Cardiac septum (tissue), 1 donor: Measurements from ENCODE around the gene RTN4R. TPM values are rescaled to one million over a fixed set of nuclear protein-coding genes. Genes with fewer than 3 reads are reported as not detected.
"Not testable (repeated sequence)": the region's sequence is repeated elsewhere in the genome, so short reads cannot be mapped to it uniquely, and the experiment has no call there.

Experiments
- DNase-seq: peaks from one replicate; pipeline ENCODE4 v3.0.0-alpha.2; 2020; ENCODE audit warnings: low spot score
- intact Hi-C: fragments of 100-400 bp; cut with DNase I; formaldehyde crosslinking; loops from one replicate; pipeline ENCODE4 v1.14.0; 2022
- total RNA-seq: library from RNA; stranded (reverse); fragmentation: NEBNext Ultra II Directional; extraction: Animal tissue kit (Norgen Biotek cat#: 25700); gene quantifications from one replicate; pipeline ENCODE4 v1.2.1, GENCODE V29; 2021
- donor health status: DM: no; HTN: no; CAD: no.

The RTN4R gene
- total RNA-seq, 1 donor from 2014 or later: 1.0 TPM

GRCh38 chr22:20306646-20307447 is 38.7 kb upstream of the RTN4R start:
- DNase-seq: peak; percentile 56
- intact Hi-C loops: not testable (repeated sequence)

GRCh38 chr22:20305894-20306645 is 38.0 kb upstream of the RTN4R start:
- intact Hi-C loops: no loop called here
- DNase-seq: no peak

- DNase-seq, intact Hi-C loops: not testable (repeated sequence)
Measured at GRCh38 chr22:20305230-20305893, 37.2 kb upstream of the RTN4R start.

- intact Hi-C loops: no loop called here
- DNase-seq: no peak
Measured at GRCh38 chr22:20304646-20305045, 36.5 kb upstream of the RTN4R start.

GRCh38 chr22:20303229-20303534 is 35.1 kb upstream of the RTN4R start:
- DNase-seq, intact Hi-C loops: not testable (repeated sequence)

GRCh38 chr22:20302438-20303228 is 34.5 kb upstream of the RTN4R start:
- DNase-seq: no peak
- intact Hi-C loops: no loop called here

GRCh38 chr22:20299746-20300136 is 31.6 kb upstream of the RTN4R start:
- no peak for DNase-seq
- intact Hi-C loops: no loop called here

GRCh38 chr22:20298803-20299745 is 31.0 kb upstream of the RTN4R start:
- intact Hi-C loops: no loop called here
- DNase-seq: peak; percentile 85

- intact Hi-C loops: no loop called here
- DNase-seq: no peak
Measured at GRCh38 chr22:20298110-20298802, 30.1 kb upstream of the RTN4R start.

- intact Hi-C loops: no loop called here
- no peak for DNase-seq
Measured at GRCh38 chr22:20297414-20298109, 29.4 kb upstream of the RTN4R start.

- DNase-seq: no peak
- intact Hi-C loops: no loop called here
Measured at GRCh38 chr22:20296598-20296997, 28.5 kb upstream of the RTN4R start.

- no peak for DNase-seq
- intact Hi-C loops: no loop called here
Measured at GRCh38 chr22:20295262-20296064, 27.3 kb upstream of the RTN4R start.

- intact Hi-C loops: no loop called here
- DNase-seq: no peak
Measured at GRCh38 chr22:20292673-20293232, 24.6 kb upstream of the RTN4R start.

GRCh38 chr22:20292108-20292507 is 24.0 kb upstream of the RTN4R start:
- intact Hi-C loops: no loop called here
- DNase-seq: no peak

GRCh38 chr22:20291604-20292063 is 23.5 kb upstream of the RTN4R start:
- no peak for DNase-seq
- intact Hi-C loops: no loop called here

- no peak for DNase-seq
- intact Hi-C loops: no loop called here
Measured at GRCh38 chr22:20291249-20291586, 23.1 kb upstream of the RTN4R start.
